Skeletal muscle cell (primary cell): ENCODE data around the gene MRGPRX1.
"Not testable (repeated sequence)": the region's sequence is repeated elsewhere in the genome, so short reads cannot be mapped to it uniquely, and the experiment has no call there.

Experiments used
- DNase-seq: peaks from one replicate; pipeline ENCODE4 v3.0.0-alpha.2; 2010; ENCODE audit warnings: low read depth
- H3K4me3 ChIP-seq: 2 replicates; pipeline ENCODE4 v1.5.1; 2011; ENCODE audit warnings: low read depth, mild to moderate bottlenecking, control low read depth, low read length, moderate library complexity

MRGPRX1 gene

DNA sequence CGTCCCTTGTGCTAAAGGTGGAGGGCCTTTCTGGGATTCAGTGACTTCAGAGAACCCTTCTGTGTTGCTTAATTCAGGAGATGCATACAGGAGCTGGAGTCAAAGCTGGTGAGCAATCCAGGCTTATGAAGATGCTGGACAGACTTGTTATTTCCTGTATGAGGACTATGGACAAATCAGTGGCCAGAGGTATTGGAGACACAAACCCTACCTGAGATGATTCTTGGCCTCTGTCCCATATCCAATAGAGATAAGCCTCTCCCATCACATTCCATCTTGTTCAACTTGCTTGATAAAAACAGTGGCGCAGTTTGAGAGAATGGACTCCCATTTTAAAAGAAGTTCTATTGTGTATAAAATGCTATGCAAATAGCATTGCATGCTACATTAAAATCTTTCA, at the start of gene MRGPRX1:
TSS of gene MRGPRX1 (minus strand) at position 101 of the 400 bp plus-strand sequence. CDS start 4,630 bp downstream, outside the sequence.
- no peak within 1 kb of the TSS for H3K4me3 ChIP-seq
- no peak for DNase-seq

- DNase-seq, result peak; percentile 2
- no peak overlapping the region for H3K4me3 ChIP-seq
These were observed 48.4 kb upstream of the MRGPRX1 start for GRCh38 chr11:18987454-18988231.

- no peak for DNase-seq
- H3K4me3 ChIP-seq, result no peak overlapping the region
These were observed 47.5 kb upstream of the MRGPRX1 start for GRCh38 chr11:18986744-18987143.

- no peak overlapping the region for H3K4me3 ChIP-seq
- DNase-seq, result no peak
These were observed 42.7 kb upstream of the MRGPRX1 start for GRCh38 chr11:18981897-18982296.

DNA sequence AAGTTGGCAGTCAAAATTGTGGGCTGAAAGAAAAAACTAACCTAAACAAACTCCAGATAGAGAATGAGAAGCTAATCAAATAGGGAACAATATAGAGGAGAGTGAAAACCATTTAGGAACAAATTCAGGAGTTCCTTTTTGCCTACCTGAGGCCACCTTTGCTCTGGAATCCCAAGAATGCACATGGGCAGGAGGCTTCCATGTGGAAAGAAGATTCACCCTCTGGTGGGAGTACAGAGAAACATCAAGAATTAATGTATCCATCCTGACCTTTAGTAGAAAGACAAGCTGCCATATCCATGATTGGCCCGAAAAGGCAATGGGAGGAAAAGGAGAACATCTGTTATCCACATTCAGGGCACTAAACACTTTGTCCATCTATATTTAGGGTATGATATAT, 35.0 kb upstream of the MRGPRX1 start:
- no peak for DNase-seq
- no peak overlapping the region for H3K4me3 ChIP-seq

GRCh38 chr11:18972336-18972735, 33.1 kb upstream of the MRGPRX1 start:
- no peak for DNase-seq
- H3K4me3 ChIP-seq, result no peak overlapping the region

- DNase-seq, result no peak
- H3K4me3 ChIP-seq, result no peak overlapping the region
These were observed 30.5 kb upstream of the MRGPRX1 start for GRCh38 chr11:18969720-18970119.

DNA sequence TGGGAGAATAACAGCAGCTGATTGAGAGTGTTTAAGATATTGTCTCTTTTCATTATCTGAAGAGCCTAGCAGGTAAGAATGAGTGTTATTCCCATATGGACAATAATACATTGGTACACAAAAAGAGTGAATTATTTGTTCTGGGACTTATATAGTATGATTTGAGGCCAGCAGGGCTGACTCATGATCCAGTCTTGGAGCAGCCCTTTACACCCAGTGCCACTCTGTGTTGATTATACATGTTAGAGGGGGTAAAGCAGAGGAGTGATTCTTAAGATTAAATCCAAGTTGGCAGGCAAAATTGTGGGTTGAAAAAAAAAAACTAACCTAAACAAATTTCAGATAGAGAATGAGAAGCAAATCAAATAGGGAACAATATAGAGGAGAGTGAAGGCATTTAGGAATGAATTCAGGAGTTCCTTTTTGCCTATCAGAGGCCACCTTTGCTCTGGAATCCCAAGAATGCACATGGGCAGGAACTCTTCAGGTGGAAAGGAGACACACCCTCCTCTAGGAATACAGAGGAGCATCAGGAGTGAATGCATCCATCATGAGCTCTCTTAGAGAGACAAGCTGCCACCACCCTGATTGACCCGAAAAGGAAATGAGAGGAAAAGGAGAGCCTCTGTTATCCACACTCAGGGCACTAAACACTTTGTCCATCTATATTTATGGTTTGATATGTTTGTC, 19.2 kb upstream of the MRGPRX1 start:
- no peak for DNase-seq
- no peak overlapping the region for H3K4me3 ChIP-seq

- no peak overlapping the region for H3K4me3 ChIP-seq
These were observed 17.4 kb upstream of the MRGPRX1 start for GRCh38 chr11:18956630-18957029.

GRCh38 chr11:18936002-18936673, 3.1 kb downstream of the MRGPRX1 start:
- no peak for DNase-seq
- H3K4me3 ChIP-seq, result no peak overlapping the region

More at GRCh38 chr11:18956630-18957029, 17.4 kb upstream of the MRGPRX1 start:
- DNase-seq, result no peak

DNA sequence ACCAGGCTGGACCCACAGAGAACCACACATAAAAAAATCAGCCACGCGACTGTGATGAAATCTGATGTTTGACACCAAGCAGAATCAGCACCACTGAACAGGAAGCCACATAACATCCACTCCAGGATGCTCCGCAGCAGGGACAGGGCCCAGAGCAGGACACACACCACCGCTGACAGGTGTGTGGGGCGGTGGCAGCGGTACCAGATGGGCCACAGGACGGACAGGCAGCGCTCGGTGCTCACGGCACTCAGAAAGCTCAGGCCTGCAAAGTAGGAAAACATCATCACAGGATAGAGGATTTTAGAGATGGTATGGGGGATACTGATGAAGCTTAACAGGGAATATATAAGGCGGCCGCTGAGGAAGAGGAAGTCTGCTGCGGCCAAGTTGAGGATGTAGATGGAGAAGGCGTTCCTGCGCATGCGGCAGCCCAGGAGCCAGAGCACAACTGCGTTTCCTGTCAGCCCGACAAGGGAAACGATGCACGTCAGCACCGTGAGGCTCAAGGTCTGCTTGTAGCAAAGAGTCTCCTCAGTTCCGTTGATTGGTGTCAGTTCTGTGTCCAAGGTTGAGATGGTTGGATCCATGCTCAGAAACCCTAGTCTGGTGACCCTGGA, 4.9 kb downstream of the MRGPRX1 start:
- no peak overlapping the region for H3K4me3 ChIP-seq
- no peak for DNase-seq

DNA sequence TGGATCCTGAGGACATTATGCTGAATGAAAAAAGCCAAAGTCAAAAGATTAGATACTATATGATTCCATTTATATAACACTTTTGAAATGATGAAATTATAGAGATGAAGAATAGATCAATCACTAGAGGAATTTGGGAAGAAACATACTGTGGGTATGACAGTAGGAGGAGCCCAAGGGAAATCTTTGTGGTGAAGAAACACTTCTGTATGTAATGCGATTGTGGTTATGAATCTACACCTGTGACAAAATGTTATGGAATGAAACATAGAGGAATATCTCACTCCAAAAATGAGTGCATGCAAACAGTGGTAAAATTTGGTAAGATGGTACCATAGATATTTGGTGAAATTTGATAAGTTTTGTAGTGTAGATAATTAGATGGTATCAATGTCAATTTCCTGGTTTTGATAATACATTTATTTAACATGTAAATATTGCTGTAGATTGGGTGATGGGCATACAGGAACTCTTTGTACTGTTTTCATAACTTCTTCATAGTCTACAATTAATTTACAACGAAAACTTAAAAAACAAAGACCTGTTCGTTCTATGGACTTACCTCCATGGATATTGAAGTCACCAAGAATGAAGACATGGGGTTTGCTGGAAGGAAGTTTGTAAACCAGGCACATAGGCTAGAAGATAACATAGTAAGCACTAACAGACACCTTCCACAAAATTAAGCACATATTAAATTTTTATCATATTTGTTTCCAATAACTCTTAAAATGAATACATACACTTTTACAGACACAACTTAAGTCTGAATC, 11.5 kb downstream of the MRGPRX1 start:
- no peak for DNase-seq

GRCh38 chr11:18925426-18925825, 13.8 kb downstream of the MRGPRX1 start:
- DNase-seq, H3K4me3 ChIP-seq: not testable (repeated sequence)

More for the DNA sequence above, 11.5 kb downstream of the MRGPRX1 start:
- no peak overlapping the region for H3K4me3 ChIP-seq

DNA sequence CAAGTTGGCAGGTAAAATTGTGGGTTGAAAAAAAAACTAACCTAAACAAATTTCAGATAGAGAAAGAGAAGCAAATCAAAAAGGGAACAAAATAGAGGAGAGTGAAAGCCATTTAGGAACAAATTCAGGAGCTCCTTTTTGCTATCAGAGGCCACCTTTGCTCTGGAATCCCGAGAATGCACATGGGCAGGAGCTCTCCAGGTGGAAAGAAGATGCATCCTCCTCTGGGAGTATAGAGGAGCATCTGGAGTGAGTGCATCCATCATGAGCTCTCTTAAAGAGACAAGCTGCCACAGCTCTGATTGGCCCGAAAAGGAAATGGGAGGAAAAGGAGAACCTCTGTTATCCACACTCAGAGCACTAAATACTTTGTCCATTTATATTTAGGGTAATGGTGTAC, 26.3 kb downstream of the MRGPRX1 start:
- DNase-seq, result no peak

DNA sequence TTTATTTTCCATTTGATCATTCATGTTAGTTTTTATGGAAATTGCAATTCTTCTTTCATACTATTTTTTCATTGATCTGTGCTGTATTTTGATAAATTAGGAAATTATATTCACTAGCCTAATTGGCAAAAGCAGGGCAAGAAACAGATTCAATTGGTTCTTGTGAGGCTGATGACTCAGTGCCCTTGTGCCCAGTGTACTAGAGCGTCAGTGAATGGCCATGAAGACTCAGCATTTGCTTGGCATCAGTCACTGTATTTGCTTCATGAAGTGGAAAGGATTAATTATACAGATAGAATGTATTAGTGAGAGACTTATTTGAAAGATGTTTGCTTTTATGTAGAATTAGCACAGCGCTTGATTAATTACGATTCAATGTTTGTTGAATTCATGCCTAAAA, 31.8 kb downstream of the MRGPRX1 start:
- DNase-seq, result no peak
- no peak overlapping the region for H3K4me3 ChIP-seq

More for the DNA sequence above, 26.3 kb downstream of the MRGPRX1 start:
- H3K4me3 ChIP-seq, result no peak overlapping the region

DNA sequence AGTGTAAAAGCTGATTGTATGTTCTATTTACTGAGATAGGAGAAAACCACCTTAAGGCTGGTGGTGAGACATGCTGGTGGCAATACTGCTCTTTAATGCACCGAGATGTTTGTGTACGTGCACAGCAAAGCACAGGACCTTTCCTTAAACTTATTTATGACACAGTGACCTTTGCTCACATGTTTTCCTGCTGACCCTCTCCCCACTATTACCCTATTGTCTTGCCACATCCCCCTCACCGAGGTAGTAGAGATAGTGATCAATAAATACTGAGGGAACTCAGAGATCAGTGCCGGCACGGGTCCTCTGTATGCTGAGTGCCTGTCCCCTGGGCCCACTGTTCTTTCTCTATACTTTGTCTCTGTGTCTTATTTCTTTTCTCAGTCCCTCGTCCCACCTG, 38.6 kb downstream of the MRGPRX1 start:
- DNase-seq, H3K4me3 ChIP-seq: not testable (repeated sequence)

DNA sequence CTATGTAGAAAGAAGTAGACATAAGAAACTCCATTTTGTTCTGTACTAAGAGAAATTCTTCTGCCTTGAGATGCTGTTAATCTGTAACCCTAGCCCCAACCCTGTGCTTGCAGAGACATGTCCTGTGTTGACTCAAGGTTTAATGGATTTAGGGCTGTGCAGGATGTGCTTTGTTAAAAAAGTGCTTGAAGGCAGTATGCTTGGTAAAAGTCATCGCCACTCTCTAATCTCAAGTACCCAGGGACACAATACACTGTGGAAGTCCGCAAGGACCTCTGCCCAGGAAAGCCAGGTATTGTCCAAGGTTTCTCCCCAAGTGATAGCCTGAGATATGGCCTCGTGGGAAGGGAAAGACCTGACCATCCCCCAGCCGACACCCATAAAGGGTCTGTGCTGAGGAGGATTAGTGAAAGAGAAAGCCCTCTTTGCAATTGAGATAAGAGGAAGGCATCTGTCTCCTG, 39.0 kb downstream of the MRGPRX1 start:
- H3K4me3 ChIP-seq, DNase-seq: not testable (repeated sequence)

DNA sequence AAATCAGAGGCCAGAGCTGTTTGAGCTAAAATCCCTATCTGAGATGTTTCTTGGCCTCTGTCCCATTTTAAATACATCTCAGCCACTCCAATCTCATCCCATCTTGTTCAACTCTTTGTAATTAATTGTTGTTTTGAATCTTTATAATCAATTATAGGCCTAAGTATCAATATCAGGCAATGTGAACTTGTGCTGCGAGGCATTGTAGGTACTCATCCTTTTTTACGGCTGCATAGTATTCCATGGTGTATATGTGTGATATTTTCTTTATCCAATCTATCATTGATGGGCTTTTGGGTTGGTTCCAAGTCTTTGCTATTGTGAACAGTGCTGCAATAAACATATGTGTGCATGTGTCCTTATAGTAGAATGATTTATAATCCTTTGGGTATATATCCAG, 47.5 kb downstream of the MRGPRX1 start:
- not testable (repeated sequence) for DNase-seq, H3K4me3 ChIP-seq

DNA sequence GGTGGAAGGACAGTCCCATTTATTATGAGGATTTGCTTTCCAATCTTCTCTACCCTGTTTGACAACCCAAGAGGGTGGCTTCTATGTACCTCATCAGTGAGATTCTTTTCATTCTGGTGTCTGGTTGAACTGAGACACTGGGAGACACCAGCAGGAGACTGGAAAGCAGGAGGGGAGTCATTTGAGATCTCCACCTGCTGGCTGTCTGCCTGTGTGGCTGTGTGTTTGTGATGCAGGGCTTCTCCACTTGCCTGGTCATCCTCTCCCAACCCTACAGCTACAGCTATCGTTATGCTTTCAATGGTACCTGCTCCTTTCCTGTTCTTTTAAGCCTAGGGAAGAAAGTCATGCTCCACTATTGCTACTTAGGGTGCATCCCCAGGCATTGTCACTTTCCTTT, 48.6 kb downstream of the MRGPRX1 start:
- no peak overlapping the region for H3K4me3 ChIP-seq
- DNase-seq, result no peak
